Gastrocnemius medialis (tissue), 4 donors: ENCODE results near the gene S100PBP. TPM values are rescaled to one million over a fixed set of nuclear protein-coding genes. Genes with fewer than 3 reads are reported as not detected.
"Not testable (repeated sequence)": the region's sequence is repeated elsewhere in the genome, so short reads cannot be mapped to it uniquely, and the experiment has no call there.

Experiments used
- ATAC-seq, 2 donors: fragments of 150-250 bp; one replicate each; pipeline ENCODE4 v1.9.1; 2016
- DNase-seq, 2 donors: peaks; one replicate each; pipeline ENCODE4 v3.0.0-alpha.2; 2019
- H3K27ac ChIP-seq, 4 donors: fragments of 200-600 bp; sonication (generic); 1 replicate in 1 of 4; 2 replicates in 3 of 4; pipeline ENCODE4 v1.5.1; 2016 to 2018; ENCODE audit warnings: mild to moderate bottlenecking in 2 of 4, moderate library complexity in 1 of 4
- H3K27me3 ChIP-seq, 3 donors: fragments of 200-600 bp; sonication (generic) in 2 of 3; 1 replicate in 1 of 3; 2 replicates in 2 of 3; pipeline versions ENCODE4 v1.5.1 to v1.6.0; 2016 to 2019; ENCODE audit warnings: mild to moderate bottlenecking in 1 of 3, moderate library complexity in 1 of 3
- H3K36me3 ChIP-seq, 2 donors: fragments of 200-600 bp; sonication (generic) in 1 of 2; one replicate each; pipeline ENCODE4 v1.5.1; 2017 to 2018
- H3K4me1 ChIP-seq, 2 donors: fragments of 200-600 bp; sonication (generic) in 1 of 2; one replicate each; pipeline ENCODE4 v1.5.1; 2016 to 2017; ENCODE audit warnings: mild to moderate bottlenecking in 2 of 2
- H3K4me3 ChIP-seq, 4 donors: fragments of 200-600 bp; sonication (generic) in 3 of 4; 1 replicate in 1 of 4; 2 replicates in 3 of 4; pipeline ENCODE4 v1.5.1; 2016 to 2019; ENCODE audit warnings: mild to moderate bottlenecking in 2 of 4
- H3K9me3 ChIP-seq, 3 donors: fragments of 200-600 bp; sonication (generic) in 2 of 3; 1 replicate in 1 of 3; 2 replicates in 2 of 3; pipeline ENCODE4 v1.5.1; 2016 to 2019
- CTCF ChIP-seq, 5 experiments: fragments of 450-650 bp in 3 of 5; fragments of 200-600 bp in 2 of 5; sonication (generic) in 2 of 5; IDR thresholded peaks in 4 of 5; conservative IDR thresholded peaks in 1 of 5; 1 replicate in 4 of 5; 2 replicates in 1 of 5; pipeline ENCODE4 v1.5.1; 2016 to 2019; ENCODE audit warnings: antibody characterized with exemption in 5 of 5, mild to moderate bottlenecking in 3 of 5, moderate library complexity in 3 of 5
- POLR2A ChIP-seq, 2 donors: fragments of 450-650 bp; IDR thresholded peaks; one replicate each; pipeline ENCODE4 v1.6.1; 2017; ENCODE audit warnings: antibody characterized with exemption in 2 of 2, mild to moderate bottlenecking in 2 of 2, moderate library complexity in 2 of 2
- in situ Hi-C, 4 donors: fragments of 200-750 bp; cut with MboI; loops; one replicate each; pipeline versions ENCODE4 v1.15.0 to v1.8.0; 2017; ENCODE audit warnings: low sequenced_read_pairs in 4 of 4
- intact Hi-C: fragments of 100-400 bp; cut with DNase I; formaldehyde crosslinking; loops from one replicate; pipeline ENCODE4 v1.15.1; 2023; ENCODE audit warnings: low total_unique reads
- total RNA-seq, 4 donors: library from RNA; depleted of rRNA; stranded (reverse); fragments of >200 nt; gene quantifications; one replicate each; pipeline versions ENCODE4 v1.1.0 to v1.2.3, GENCODE V29; 2016

S100PBP gene
- total RNA-seq, 4 donors from 2014 or later, result 4.9 to 11.5 (median 9.9) TPM

GRCh38 chr1:32784817-32785216 lies 32.6 kb upstream of the S100PBP start:
- intact Hi-C loops, result no loop called here
- ATAC-seq, result no peak
- H3K4me1 ChIP-seq, result peaks cover 0 to 6% of the 10 kb centered on the region in 2 donors
- in situ Hi-C loops, result no loop called here
- no peak for DNase-seq
- no peak overlapping the region for H3K27ac ChIP-seq
- no peaks in the 10 kb centered on the region for H3K27me3 ChIP-seq
- no peak overlapping the region for H3K4me3 ChIP-seq
- no peaks in the 10 kb centered on the region for H3K9me3 ChIP-seq
- TF ChIP-seq CTCF (IDR thresholded peaks at IDR 0.05 in 4 of 5, conservative IDR thresholded peaks at IDR 0.05 in 1 of 5) (no peak), POLR2A (IDR thresholded peaks at IDR 0.05) (no peak)
- H3K36me3 ChIP-seq, result peaks cover 7 to 95% of the 10 kb centered on the region in 2 donors

GRCh38 chr1:32786856-32787255 lies 30.6 kb upstream of the S100PBP start:
- in situ Hi-C loops, result no loop called here
- no peak overlapping the region for H3K27ac ChIP-seq

GRCh38 chr1:32789356-32789755 lies 28.1 kb upstream of the S100PBP start:
- DNase-seq, intact Hi-C loops, H3K4me3 ChIP-seq, H3K4me1 ChIP-seq, H3K27me3 ChIP-seq, H3K9me3 ChIP-seq, in situ Hi-C loops: not testable (repeated sequence)
- ATAC-seq, result peak; percentile 97 to 98
- Histone ChIP-seq H3K27ac (peak overlapping the region; percentile 29 to 48 (median 34)), H3K36me3 (peaks cover 7 to 86% of the 10 kb centered on the region in 2 donors)

More at GRCh38 chr1:32786856-32787255, 30.6 kb upstream of the S100PBP start:
- Histone ChIP-seq H3K4me3 (no peak overlapping the region), H3K4me1 (peaks cover 0 to 6% of the 10 kb centered on the region in 2 donors), H3K27me3 (no peaks in the 10 kb centered on the region), H3K36me3 (peaks cover 7 to 92% of the 10 kb centered on the region in 2 donors), H3K9me3 (no peaks in the 10 kb centered on the region)
- intact Hi-C loops, result no loop called here
- TF ChIP-seq POLR2A (IDR thresholded peaks at IDR 0.05), result no peak
- TF ChIP-seq CTCF (IDR thresholded peaks at IDR 0.05 in 4 of 5, conservative IDR thresholded peaks at IDR 0.05 in 1 of 5), result no peak
- DNase-seq (no peak), ATAC-seq (no peak)

DNA sequence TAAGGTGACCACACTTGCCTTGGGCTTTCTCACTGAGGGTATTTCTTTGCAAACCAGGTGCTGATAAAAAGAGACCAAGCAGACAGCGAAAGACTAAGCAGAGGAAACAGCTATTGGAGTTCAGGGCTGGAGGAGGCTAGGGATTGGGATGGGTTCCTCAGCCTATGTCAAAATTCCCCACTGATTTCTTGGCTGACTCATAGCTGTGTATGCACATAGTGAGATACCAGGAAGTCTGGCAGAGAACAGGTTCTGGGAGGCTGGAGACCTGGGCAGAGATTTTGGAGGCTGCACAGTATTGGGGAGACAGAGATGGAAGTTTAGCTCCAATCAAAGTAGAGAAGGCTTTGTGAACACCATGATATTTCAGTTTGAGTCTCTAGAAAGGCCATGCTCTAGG lies 25.6 kb upstream of the S100PBP start:
- no peak for TF ChIP-seq POLR2A (IDR thresholded peaks at IDR 0.05)
- TF ChIP-seq CTCF (IDR thresholded peaks at IDR 0.05 in 4 of 5, conservative IDR thresholded peaks at IDR 0.05 in 1 of 5), result no peak
- H3K27me3 ChIP-seq, result no peaks in the 10 kb centered on the region
- peaks cover 0 to 6% of the 10 kb centered on the region in 2 donors for H3K4me1 ChIP-seq
- ATAC-seq (no peak), DNase-seq (no peak)
- no peaks in the 10 kb centered on the region for H3K9me3 ChIP-seq
- H3K4me3 ChIP-seq, result no peak overlapping the region
- no peak overlapping the region for H3K27ac ChIP-seq
- H3K36me3 ChIP-seq, result peaks cover 7 to 80% of the 10 kb centered on the region in 2 donors
- intact Hi-C loops, result no loop called here
- in situ Hi-C loops, result no loop called here

GRCh38 chr1:32795763-32796162 lies 21.7 kb upstream of the S100PBP start:
- in situ Hi-C loops, H3K9me3 ChIP-seq, H3K4me3 ChIP-seq, ATAC-seq, DNase-seq, H3K27me3 ChIP-seq, intact Hi-C loops, H3K27ac ChIP-seq, H3K4me1 ChIP-seq: not testable (repeated sequence)
- H3K36me3 ChIP-seq, result peaks cover 0 to 68% of the 10 kb centered on the region in 2 donors

DNA sequence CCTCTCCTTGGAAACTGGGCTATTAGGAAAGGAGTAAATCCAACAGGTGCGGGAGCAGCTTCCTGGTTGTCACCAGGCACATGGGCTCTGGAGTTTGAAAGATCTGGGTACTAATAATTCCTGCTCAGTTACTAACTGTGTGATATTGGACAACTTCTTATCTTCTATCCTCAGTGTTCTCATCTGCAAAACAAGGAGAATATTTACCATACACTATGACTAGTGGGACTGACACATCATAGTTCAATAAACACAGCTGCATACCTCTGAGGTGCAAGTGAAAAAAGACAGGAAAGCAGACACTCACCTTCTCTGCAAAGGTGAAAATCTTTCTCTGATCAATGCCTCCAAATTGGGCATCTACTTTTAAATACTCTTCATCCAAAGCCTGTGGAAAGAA lies 20.0 kb upstream of the S100PBP start:
- Histone ChIP-seq H3K9me3 (no peaks in the 10 kb centered on the region), H3K4me1 (no peaks in the 10 kb centered on the region), H3K27ac (no peak overlapping the region), H3K27me3 (no peaks in the 10 kb centered on the region), H3K36me3 (peaks cover 0 to 61% of the 10 kb centered on the region in 2 donors), H3K4me3 (no peak overlapping the region)
- in situ Hi-C loops (no loop called here), intact Hi-C loops (no loop called here)
- ATAC-seq, result no peak
- TF ChIP-seq POLR2A (IDR thresholded peaks at IDR 0.05) (no peak), CTCF (IDR thresholded peaks at IDR 0.05 in 4 of 5, conservative IDR thresholded peaks at IDR 0.05 in 1 of 5) (no peak)
- no peak for DNase-seq
